MM.1S (cell line): ENCODE results near the gene STIM1.

Experiments
- EZH2 ChIP-seq: fragments of 300-600 bp; sonication (generic); optimal IDR thresholded peaks from 2 replicates; pipeline ENCODE3; 2017; ENCODE audit warnings: low read depth, mild to moderate bottlenecking, antibody characterized with exemption, low read length, mixed read lengths
- TF ChIP-seq, protein P1 (sequence below): fragments of 300-600 bp; sonication (generic); IDR thresholded peaks from 2 replicates; pipeline ENCODE4 v1.5.1; 2016; ENCODE audit warnings: antibody characterized with exemption, low read length, mixed read lengths

- TF ChIP-seq, protein P1, sequence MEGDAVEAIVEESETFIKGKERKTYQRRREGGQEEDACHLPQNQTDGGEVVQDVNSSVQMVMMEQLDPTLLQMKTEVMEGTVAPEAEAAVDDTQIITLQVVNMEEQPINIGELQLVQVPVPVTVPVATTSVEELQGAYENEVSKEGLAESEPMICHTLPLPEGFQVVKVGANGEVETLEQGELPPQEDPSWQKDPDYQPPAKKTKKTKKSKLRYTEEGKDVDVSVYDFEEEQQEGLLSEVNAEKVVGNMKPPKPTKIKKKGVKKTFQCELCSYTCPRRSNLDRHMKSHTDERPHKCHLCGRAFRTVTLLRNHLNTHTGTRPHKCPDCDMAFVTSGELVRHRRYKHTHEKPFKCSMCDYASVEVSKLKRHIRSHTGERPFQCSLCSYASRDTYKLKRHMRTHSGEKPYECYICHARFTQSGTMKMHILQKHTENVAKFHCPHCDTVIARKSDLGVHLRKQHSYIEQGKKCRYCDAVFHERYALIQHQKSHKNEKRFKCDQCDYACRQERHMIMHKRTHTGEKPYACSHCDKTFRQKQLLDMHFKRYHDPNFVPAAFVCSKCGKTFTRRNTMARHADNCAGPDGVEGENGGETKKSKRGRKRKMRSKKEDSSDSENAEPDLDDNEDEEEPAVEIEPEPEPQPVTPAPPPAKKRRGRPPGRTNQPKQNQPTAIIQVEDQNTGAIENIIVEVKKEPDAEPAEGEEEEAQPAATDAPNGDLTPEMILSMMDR = no peak
- TF ChIP-seq EZH2 = no peak
These were observed 185.0 kb downstream of the STIM1 start for GRCh38 chr11:4040461-4040860.
